ENCODE measurements around the gene MAGI3. TPM values are rescaled to one million over a fixed set of nuclear protein-coding genes. Genes with fewer than 3 reads are reported as not detected.

Gene MAGI3
- total RNA-seq, 1 experiment from 2014 or later = 27.6 TPM

DNA sequence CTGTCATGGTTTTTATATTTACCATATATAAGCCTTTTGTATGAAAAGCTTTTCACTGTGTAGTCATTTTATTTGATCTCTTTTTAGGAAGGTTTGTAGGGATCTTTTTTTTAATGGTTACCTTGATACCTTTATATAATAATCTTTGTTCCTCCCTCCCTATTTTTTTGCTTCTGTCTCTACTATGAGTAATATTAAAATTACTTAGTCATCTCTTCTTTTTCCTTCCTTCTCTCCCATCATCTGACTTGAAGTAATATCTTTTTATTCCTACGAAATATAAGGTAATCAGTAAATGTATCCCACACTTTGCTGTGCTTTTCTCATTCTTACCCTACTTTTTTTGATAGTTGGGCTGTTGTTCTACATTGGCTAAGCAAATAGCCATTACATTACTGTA, 161.4 kb downstream of the MAGI3 start:
- no peaks in the 10 kb centered on the region for H3K9me3 Mint-ChIP-seq (ENCODE audit: unreplicated experiment)
- Histone ChIP-seq H3K4me1 (no peaks in the 10 kb centered on the region), H3K27me3 (replicated peaks; ENCODE audit: control insufficient read depth, insufficient read depth, low read length) (no peaks in the 10 kb centered on the region), H3K36me3 (ENCODE audit: control insufficient read depth, insufficient read depth, low read length) (no peaks in the 10 kb centered on the region), H3K4me3 (ENCODE audit: low read depth, low read length) (no peak overlapping the region), H3K9me3 (no peaks in the 10 kb centered on the region)
- DNase-seq = no peak
- H3K27me3 Mint-ChIP-seq (ENCODE audit: insufficient read depth, unreplicated experiment) = no peaks in the 10 kb centered on the region
- POLR2A ChIA-PET = no interaction called here
- H3K4me1 Mint-ChIP-seq (ENCODE audit: low read depth, unreplicated experiment) = no peaks in the 10 kb centered on the region
- peaks cover 42% of the 10 kb centered on the region for H3K36me3 Mint-ChIP-seq (ENCODE audit: insufficient read depth, unreplicated experiment)
- H3K4me3 Mint-ChIP-seq (ENCODE audit: unreplicated experiment) = no peak overlapping the region
- no peak overlapping the region for H3K27ac Mint-ChIP-seq (ENCODE audit: unreplicated experiment)
- TF ChIP-seq, protein P1, sequence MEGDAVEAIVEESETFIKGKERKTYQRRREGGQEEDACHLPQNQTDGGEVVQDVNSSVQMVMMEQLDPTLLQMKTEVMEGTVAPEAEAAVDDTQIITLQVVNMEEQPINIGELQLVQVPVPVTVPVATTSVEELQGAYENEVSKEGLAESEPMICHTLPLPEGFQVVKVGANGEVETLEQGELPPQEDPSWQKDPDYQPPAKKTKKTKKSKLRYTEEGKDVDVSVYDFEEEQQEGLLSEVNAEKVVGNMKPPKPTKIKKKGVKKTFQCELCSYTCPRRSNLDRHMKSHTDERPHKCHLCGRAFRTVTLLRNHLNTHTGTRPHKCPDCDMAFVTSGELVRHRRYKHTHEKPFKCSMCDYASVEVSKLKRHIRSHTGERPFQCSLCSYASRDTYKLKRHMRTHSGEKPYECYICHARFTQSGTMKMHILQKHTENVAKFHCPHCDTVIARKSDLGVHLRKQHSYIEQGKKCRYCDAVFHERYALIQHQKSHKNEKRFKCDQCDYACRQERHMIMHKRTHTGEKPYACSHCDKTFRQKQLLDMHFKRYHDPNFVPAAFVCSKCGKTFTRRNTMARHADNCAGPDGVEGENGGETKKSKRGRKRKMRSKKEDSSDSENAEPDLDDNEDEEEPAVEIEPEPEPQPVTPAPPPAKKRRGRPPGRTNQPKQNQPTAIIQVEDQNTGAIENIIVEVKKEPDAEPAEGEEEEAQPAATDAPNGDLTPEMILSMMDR (IDR thresholded peaks at IDR 0.05; ENCODE audit: insufficient read depth in 1 of 2, low read depth in 1 of 2, low read length in 1 of 2, severe bottlenecking in 1 of 2, unreplicated experiment in 1 of 2) = no peak
- intact Hi-C loops (cut with micrococcal nuclease; ENCODE audit: unreplicated experiment) = no loop called here
- CTCF ChIA-PET = no interaction called here
- no TSS peak for BruUV-seq (replicated peaks)

DNA sequence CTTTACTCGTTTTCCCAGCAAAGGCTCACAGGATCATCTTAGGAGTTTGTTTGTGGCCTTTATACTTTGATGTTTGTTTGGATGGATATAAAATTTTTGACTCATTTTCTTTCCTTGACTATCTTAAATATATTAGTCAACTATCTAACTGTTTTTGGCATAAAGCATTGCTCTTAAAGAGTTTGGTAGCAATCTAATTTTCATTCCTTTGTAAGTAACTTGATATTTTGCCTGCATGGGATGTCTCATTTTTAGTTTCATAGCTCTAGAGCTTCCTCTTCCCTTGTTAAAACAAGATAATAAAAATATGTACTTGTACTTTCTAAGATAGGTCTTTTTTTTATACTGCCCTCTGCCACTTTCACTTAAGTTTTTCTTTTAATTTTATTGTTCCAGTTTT, 161.9 kb downstream of the MAGI3 start:
- Histone ChIP-seq H3K27me3 (replicated peaks; ENCODE audit: control insufficient read depth, insufficient read depth, low read length) (no peaks in the 10 kb centered on the region), H3K4me1 (no peaks in the 10 kb centered on the region), H3K36me3 (ENCODE audit: control insufficient read depth, insufficient read depth, low read length) (no peaks in the 10 kb centered on the region), H3K4me3 (ENCODE audit: low read depth, low read length) (no peak overlapping the region), H3K9me3 (no peaks in the 10 kb centered on the region)
- DNase-seq = no peak
- H3K27ac Mint-ChIP-seq (ENCODE audit: unreplicated experiment) = no peak overlapping the region
- TF ChIP-seq, protein P1 (IDR thresholded peaks at IDR 0.05; ENCODE audit: insufficient read depth in 1 of 2, low read depth in 1 of 2, low read length in 1 of 2, severe bottlenecking in 1 of 2, unreplicated experiment in 1 of 2) = no peak
- no peaks in the 10 kb centered on the region for H3K9me3 Mint-ChIP-seq (ENCODE audit: unreplicated experiment)
- H3K4me3 Mint-ChIP-seq (ENCODE audit: unreplicated experiment) = no peak overlapping the region
- BruUV-seq (replicated peaks) = no TSS peak
- no peaks in the 10 kb centered on the region for H3K27me3 Mint-ChIP-seq (ENCODE audit: insufficient read depth, unreplicated experiment)
- no peaks in the 10 kb centered on the region for H3K4me1 Mint-ChIP-seq (ENCODE audit: low read depth, unreplicated experiment)
- CTCF ChIA-PET = no interaction called here
- POLR2A ChIA-PET = no interaction called here
- peaks cover 42% of the 10 kb centered on the region for H3K36me3 Mint-ChIP-seq (ENCODE audit: insufficient read depth, unreplicated experiment)
- intact Hi-C loops (cut with micrococcal nuclease; ENCODE audit: unreplicated experiment) = no loop called here

DNA sequence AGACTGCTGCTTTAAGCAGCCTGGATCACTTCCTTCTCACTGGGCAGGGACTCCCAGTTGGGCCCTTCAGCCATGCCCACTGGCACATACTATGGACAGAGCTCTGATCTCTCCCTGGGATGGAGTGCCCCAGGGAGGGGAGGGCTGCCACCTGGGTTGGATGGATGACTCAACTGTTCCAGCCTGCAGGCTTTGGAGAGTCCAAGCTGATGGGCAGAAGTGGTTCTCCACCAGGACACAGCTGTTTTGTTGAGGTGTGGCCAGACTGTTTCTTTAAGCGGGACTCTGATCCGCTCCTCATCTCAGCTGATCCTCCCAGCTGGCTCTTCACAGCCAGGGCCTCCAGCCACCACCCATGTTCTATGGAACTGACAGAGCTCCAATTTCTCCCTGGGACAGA, 166.9 kb downstream of the MAGI3 start:
- no peak overlapping the region for H3K4me3 Mint-ChIP-seq (ENCODE audit: unreplicated experiment)
- peaks cover 12% of the 10 kb centered on the region for H3K9me3 Mint-ChIP-seq (ENCODE audit: unreplicated experiment)
- BruUV-seq (replicated peaks) = no TSS peak
- no peak overlapping the region for H3K27ac Mint-ChIP-seq (ENCODE audit: unreplicated experiment)
- peaks cover 48% of the 10 kb centered on the region for H3K36me3 Mint-ChIP-seq (ENCODE audit: insufficient read depth, unreplicated experiment)
- no peaks in the 10 kb centered on the region for H3K27me3 Mint-ChIP-seq (ENCODE audit: insufficient read depth, unreplicated experiment)
- ChIA-PET POLR2A (no interaction called here), CTCF (no interaction called here)
- Histone ChIP-seq H3K4me3 (ENCODE audit: low read depth, low read length) (no peak overlapping the region), H3K27me3 (replicated peaks; ENCODE audit: control insufficient read depth, insufficient read depth, low read length) (no peaks in the 10 kb centered on the region), H3K36me3 (ENCODE audit: control insufficient read depth, insufficient read depth, low read length) (no peaks in the 10 kb centered on the region; the same call in 1 of the 2 replicates), H3K9me3 (no peaks in the 10 kb centered on the region), H3K4me1 (no peaks in the 10 kb centered on the region)
- intact Hi-C loops (cut with micrococcal nuclease; ENCODE audit: unreplicated experiment) = no loop called here
- TF ChIP-seq, protein P1 (IDR thresholded peaks at IDR 0.05; ENCODE audit: insufficient read depth in 1 of 2, low read depth in 1 of 2, low read length in 1 of 2, severe bottlenecking in 1 of 2, unreplicated experiment in 1 of 2) = no peak
- DNase-seq = no peak
- H3K4me1 Mint-ChIP-seq (ENCODE audit: low read depth, unreplicated experiment) = no peaks in the 10 kb centered on the region
